GM18517 (cell line): ENCODE results near the gene SPRED1.
"Not testable (repeated sequence)": the region's sequence is repeated elsewhere in the genome, so short reads cannot be mapped to it uniquely, and the experiment has no call there.

Experiments
- ATAC-seq: cut with Tn5 transposase; IDR thresholded peaks from one replicate; pipeline ENCODE4 v1.9.1; 2021; ENCODE audit warnings: mild to moderate bottlenecking, moderate library complexity; ENCODE audit not compliant: unreplicated experiment

SPRED1 gene

DNA sequence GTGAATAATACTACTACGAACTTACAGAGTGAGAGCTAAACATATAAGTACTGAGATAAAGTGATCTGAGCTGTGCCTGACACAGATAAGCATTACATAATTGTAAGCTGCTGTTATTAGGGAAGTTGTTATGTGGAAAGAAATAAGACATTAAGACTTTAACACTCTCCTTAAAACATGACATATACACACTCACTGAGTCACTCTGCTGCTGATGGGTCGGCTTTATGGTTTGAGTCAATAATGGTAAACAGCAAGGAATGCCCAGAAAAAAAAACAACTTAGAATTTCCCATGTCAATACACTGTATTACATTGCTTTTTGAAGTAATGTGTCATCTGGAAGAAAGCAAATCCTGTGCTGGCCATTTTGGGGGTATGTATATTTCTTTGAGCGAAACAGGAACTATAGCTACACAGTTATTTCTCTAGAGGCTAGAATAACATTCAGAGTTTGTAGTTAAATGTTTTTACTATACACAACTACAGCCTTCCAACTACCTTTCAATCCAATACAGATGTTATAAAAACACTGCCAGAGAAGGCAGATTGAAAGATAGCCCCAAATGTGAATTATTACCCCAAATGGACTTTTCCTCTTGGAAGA, 22.8 kb upstream of the SPRED1 start:
- ATAC-seq = no peak

DNA sequence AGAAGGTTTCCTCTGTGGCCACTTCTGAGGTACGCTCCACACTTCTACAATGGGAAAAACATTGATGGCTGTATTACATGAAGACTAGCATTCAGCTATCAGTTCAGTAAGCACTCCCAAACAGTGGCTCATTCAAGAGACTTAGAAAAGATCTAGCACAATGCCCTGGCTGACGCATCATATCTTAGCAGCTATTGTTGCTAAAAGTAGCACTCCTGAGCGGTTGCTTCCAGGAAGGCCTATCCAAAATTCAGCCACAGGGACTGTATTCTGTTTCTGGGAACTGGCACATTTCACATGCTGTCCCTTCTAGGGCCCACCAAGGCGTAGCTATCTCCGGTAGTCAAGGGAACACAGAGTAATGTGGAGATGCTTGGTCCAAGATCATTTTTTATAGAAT, 21.2 kb upstream of the SPRED1 start:
- no peak for ATAC-seq

DNA sequence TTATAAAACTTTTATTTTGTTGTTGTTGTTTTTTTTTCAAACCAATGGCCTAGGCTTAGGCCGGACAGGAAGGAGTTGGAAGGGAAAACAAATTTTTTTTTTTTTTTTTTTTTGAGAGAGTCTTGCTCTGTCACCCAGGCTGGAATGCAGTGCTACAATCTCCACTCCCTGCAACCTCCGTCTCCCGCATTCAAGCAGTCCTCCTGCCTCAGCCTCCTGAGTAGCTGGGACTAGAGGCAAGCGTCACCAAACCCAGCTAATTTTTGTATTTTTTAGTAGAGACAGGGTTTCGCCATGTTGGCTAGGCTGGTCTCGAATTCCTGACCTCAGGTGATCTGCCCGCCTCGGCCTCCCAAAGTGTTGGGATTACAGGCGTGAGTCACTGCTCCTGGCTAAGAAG, 15.6 kb upstream of the SPRED1 start:
- not testable (repeated sequence) for ATAC-seq

DNA sequence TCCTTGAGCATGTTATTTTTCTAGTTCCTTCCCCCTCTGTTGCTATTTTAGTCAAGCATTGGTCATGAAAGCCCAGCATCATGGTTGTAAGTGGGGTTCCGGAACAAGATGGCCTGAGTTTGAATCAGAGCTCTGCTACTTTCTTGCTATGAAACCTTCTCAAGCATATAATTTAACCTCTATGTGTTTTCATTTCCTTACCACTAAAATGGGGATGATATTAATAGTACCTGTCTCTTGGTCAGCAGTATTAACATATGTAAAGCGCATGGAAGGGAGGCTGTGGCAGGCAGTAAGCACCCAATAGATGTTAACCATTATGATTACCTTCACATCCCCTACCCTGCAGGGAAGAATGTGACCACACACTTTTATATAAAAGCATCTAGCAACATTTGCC, 14.3 kb upstream of the SPRED1 start:
- ATAC-seq = peak; percentile 51

DNA sequence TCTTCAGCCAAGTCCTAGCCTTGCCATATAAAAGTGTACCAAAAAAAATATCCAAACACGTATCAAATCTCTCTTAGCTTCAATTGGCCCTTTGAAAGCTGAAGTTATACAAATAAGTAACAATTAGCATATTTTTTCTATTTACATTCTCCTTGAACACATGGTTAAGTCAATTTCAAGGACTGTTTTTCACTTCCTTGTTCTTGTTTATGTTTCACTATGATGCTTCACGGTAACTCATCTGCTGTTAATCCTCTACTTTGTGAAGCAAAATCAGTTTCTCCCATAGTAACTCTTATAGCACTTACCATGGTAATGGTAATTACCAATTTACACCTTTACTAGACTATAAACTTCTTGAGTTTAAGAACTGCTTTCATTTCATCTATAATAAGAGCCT, 10.6 kb upstream of the SPRED1 start:
- ATAC-seq = peak; percentile 84

DNA sequence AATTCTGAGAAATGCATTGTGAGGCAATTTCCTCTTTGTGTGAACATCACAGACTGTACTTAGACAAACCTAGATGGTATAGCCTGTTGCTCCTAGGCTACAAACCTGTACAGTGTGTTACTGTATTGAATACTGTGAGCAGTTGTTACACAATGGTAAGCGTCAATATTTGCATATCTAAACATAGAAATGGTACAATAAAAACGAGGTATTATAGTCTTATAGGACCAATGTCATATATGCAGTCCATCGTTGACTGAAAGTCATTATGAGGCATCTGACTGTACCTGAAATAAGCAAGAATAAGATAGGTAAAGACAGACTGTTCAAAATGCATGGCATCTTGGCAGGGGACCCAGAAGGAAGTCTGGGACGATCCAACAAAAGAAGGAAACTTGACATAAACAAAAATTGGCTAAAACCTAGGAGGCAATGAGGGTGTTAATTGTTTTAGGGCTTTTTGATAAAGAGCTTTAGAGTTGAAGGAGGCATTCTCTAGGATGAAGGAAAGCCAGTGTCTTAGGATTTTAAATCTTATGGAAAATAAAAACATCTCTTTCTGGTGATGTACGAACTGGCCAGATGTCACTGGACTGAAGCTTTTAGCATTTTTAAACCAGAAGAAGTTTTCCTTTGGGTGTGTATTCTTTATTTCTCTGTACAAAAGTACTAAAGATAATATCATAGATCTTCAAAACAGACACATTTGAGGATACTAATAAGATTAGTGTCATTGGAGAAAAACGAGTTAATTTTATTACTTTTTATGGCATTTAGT, 9.2 kb upstream of the SPRED1 start:
- no peak for ATAC-seq

DNA sequence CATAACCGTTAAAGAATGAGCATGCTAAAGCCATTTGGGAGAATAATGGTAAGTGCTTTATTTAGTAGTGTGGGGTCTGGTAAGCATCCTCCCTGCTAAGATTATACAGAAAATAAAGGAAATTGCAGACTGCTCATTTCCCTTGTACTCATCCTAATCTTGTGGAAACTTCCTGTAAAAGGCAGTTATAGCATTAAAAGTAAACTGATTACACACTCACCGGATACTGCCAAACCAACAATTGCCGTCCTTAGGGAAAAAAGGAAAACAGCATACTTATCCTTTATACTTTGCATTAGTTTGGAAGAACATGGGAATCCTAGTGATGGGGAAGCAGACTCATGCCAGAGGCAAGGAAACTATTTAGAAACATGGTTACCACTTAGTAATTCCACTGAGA, 5.3 kb upstream of the SPRED1 start:
- ATAC-seq = no peak

DNA sequence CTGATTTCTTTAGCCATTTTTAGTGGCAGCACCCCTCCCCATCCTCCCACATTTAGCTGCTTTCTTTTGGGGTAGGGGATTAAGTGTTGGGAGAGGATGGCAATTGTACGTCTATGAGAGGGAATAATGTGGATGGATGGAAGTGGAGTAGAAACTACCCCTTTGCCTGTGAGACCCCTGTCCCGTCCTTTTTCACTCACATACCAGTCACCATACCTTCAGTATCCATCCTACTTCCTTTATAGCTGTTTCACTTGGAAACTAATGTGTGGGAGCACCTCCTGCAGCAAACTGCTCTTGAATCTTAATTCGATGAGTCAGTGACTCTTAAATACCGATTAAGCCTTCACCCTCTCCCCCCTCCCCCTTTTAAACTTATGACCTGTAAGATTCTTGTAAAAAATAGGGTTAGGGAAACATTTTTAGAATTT, 730 bp downstream of the SPRED1 start:
- ATAC-seq = no peak

DNA sequence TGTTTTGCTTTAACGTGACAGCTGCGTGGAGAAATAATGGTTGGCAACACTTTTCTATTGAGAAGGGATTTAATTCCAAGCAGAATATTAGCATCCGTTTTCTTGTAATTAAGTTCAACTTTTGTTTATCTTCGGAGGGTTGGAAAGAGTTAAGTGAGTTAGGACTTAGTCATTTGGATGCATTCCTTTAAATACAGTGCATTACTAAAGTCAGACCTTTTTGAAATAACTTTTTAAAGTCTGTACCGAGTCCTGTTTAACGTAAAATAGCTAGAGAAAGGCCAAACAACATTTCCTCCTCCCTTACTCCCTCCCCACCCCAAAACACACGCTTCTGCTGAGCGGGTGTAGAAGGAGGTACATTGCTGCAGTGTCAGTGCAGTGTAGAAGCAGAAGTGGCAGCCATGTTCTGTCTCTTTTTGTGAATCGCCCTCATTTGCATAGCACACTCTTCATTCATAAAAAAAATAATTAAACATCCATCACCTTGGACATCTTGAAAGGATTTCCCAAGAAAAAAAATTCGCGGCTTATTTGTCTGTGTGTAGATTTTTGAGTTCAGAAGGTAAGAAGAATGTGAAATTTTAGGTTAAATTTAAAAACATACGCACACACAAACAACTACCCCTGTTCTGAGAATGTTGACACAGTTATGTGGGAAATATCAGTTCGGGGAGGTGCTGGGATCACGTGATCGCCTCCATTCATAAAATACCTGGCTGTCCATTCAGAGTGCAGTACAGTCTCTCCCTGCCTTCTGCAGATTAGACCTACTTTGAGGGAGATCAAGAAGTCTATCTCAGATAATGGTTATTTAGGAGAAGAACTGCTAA, 1.6 kb downstream of the SPRED1 start:
- ATAC-seq = peak; percentile 61

DNA sequence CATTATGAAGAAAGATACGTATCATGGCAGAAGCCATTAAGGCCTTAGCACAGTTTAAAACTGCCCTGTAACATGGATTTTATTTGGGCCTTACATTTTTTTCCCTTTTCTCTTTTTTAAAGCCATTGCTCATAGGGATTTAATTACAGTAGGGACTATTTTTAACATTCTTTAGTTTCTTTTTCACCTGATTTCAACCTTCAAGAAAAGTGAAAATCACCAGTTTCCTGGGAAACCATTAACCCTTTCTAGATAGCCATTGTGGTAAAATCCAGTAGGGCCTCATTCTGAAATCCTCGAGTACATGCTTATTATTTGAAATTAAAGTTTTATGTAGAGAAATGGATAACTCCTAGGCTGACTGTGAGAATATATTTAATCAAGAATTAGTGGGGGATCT, 3.1 kb downstream of the SPRED1 start:
- ATAC-seq = no peak

DNA sequence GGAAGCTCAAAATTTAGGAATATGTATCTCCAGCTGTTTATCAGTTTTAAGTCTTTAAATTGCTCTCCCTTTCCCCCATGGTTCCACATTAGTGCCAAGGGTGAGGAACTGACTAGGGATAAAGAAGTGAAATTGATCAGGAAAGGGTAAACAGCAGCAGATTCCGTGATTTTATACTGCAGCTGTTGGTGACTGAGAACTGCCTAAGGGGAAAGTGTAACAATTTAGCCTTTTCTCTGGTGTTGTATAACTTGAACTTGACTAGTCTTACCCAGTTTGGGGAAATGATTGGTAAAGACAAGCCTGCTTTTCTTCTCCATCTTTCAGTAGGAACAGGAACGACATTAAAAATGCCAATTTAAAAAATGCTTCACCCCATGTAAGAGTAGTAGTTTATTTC, 5.0 kb downstream of the SPRED1 start:
- no peak for ATAC-seq

DNA sequence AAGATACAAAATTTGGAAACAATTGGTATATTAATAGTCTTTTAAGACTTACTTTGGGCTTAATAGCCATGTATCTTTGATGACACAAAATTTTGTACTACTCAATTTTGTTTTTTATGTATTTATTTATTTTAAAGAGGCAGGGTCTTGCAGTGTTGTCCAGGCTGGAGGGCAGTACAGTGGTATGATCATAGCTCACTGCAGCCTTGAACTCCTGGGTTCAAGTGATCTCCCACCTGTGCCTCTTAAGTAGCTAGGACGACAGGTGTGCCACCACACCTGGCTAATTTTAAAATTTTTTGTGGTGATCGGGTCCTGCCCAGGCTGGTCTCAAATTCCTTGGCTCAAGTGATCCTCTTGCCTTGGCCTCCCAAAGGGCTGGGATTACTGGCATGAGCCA, 6.5 kb downstream of the SPRED1 start:
- no peak for ATAC-seq

DNA sequence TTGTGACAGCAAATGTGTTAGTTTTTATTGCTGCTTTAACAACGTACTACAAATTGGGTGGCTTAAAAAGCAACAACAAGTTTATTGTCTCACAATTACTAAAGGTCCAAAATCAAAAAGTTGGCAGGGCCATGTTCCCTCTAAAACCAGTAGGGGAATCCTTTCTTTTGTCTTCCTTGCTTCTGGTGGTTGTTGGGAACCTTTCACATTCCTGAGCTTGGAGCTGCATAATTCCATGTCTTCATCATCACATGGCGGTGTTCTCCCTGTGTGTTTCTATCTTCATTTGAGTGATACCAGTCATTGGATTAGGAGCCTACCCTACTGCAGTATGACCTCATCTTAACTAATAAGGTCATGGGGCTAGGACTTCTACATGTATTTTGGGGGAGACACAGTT, 7.4 kb downstream of the SPRED1 start:
- ATAC-seq = no peak

DNA sequence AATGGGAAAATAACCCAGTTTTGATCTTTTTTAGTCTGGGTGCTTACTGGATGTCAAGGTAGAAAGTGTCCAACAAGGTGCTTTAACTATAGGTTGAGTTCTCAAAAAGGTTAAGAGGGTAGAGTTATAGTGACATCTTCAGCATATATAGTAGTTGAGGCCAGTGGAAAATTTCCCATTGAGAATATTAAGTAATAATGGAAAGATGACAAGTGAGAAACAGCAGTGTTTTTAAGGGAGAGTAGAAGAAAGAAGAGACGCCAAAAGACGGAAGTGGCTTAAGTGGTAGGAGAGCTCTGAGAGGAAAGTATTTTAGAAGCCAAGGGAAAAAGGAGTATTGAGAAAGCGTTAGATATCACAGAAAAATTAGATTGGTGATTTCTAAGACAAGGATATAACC, 10.6 kb downstream of the SPRED1 start:
- ATAC-seq = no peak

DNA sequence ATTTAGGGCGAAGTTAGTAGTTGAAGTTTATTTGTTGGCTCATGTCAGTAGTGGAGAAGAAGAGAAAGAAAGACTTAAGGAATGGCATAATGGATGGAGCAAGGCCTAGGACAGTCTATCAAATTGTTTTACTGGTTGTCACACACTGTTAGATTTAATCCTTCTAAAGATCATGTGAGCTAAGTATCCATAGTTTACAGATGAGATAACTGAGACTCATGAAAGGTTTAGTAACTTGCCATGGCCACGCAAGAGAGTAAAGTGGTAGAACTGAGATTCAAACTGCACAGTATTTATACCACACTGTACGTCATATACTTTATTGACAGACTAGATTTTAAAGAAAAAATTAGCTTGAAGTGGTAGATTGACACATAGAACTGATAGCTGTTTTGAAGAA, 11.4 kb downstream of the SPRED1 start:
- ATAC-seq = no peak

DNA sequence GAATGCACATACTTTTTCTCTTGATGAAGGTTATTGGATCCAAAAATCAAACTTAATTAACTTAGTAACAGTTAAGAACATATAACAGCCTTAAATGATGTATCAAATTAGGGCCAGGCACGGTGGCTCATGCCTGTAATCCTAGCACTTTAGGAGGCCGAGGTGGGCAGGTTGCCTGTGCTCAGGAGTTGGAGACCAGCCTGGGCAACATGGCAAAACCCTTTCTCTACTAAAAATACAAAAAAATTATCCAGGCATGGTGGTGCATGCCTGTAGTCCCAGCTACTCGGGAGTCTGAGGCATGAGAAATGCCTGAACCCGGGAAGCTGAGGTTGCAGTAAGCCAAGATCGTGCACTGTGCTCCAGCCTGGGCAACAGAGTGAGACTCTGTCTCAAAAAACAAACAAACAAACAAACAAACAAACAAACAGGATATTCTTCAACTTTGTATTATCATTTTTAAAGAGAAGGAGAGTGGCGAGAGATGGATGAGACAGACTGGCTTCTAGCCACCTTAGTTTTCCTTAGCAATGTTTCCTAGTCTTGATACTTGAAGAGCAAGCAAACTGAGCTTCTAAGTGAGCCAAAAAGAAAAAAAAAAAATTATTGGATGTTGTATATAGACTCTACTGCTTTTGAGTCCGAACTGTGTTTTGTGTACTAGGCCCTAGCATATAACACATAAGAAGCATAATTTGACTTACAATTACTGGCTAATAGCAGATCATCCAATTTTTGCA, 13.8 kb downstream of the SPRED1 start:
- no peak for ATAC-seq

DNA sequence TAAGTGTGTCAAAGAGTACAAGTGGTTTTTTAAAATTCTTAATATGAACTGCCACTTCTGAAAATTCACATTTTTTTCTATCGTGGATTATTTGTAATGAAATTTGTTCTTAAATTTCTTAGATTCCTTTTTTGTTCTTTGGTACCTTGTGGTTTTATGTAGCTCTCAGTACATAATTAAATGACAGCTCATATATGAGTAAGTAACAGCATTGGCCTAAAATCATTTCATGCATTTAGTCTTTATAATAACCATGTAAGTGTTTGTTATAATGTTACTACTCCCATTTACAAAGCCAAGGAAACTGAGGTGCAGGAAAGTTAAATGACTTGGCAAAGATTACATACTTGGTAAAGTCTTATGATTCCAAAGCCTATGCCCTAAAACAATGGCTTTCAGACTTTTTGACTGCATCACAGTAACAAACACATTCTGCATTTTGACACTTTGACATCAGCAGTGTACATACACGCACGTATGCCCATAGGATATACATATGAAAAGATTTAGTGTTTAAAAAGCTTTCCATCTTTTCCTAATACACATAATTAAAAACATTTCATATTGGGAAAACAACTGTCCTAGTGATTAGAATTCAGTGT, 14.9 kb downstream of the SPRED1 start:
- ATAC-seq = no peak

DNA sequence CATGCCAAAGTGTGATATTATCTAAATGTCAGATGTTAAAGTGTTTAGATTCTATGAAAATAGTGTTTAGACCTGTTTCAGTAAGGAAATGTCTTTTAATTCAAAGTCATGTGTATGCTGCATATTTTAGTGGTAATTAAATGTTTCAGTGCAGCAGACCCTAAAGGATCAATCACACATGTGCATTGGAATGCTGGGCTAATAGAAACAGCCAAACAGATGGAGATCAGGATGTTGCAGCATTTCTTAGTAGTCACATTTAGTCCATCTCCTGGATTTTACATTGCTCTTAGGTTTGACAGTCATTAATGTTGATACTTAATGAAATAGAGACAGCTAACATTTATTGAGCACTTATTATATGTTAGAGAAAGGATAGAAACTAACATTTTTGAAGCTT, 18.5 kb downstream of the SPRED1 start:
- ATAC-seq = no peak

DNA sequence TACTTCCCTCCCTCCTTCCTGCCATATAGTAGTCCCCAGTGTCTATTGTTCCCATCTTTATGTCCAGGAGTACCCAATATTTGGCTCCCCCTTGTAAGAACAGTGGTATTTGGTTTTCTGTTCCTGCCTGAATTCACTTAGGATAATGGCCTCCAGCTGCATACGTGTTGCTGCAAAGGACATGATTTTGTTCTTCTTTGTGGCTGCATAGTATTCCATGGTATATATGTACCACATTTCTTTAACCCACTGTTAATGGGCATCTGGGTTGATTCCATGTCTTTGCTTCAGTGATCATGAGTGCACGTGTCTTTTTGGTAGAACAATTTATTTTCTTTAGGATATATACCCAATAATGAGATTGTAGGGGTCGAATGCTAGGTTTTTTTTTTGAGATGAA, 19.3 kb downstream of the SPRED1 start:
- no peak for ATAC-seq

DNA sequence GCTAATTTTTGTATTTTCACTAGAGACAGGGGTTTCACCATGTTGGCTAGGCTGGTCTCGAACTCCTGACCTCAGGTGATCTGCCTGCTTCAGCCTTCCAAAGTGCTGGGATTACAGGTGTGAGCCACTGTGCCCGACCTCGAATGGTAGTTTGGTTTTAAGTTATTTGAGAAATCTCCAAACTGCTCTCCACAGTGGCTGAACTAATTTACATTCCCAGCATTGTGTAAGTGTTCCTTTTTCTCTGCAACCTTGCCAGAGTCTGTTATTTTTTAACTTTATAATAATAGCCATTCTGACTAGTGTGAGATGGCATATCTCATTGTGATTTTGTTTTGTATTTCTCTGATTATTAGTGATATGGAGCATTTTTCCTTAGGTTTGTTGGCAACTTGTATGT, 19.8 kb downstream of the SPRED1 start:
- not testable (repeated sequence) for ATAC-seq

DNA sequence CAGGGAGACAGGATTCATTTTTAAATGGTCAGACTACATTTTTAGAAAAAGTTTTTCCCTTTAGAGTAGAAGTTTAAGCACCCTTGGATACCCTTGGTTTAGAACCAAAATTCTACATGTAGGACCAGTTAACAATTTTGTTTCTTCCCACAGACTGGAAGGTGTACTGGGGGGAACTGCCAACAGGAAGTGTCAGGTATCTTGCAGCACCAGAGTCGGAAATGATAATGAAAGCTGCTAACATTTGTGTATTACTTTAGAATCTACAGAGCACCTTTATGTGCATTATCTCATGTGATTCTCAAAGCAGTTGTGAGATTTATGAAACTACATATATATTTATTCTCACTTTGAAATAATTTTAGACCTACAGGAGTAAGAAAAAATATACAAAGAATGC, 21.5 kb downstream of the SPRED1 start:
- ATAC-seq = no peak
